Measurements from ENCODE around the gene ELMO2. TPM values are rescaled to one million over a fixed set of nuclear protein-coding genes. Genes with fewer than 3 reads are reported as not detected.
"Not testable (repeated sequence)": the region's sequence is repeated elsewhere in the genome, so short reads cannot be mapped to it uniquely, and the experiment has no call there.

The ELMO2 gene
- total RNA-seq, 3 donors from 2014 or later = 31.6 to 46.4 (median 42.6) TPM

GRCh38 chr20:46396052-46396740, 10.2 kb downstream of the ELMO2 start:
- Mint-ChIP-seq H3K4me3 (no peak overlapping the region), H3K36me3 (ENCODE audit: insufficient read depth) (peaks cover 35% of the 10 kb centered on the region), H3K4me1 (ENCODE audit: low read depth) (peaks cover 37% of the 10 kb centered on the region), H3K27me3 (ENCODE audit: low read depth) (no peaks in the 10 kb centered on the region), H3K9me3 (no peaks in the 10 kb centered on the region)
- ATAC-seq (no peak), DNase-seq (no peak)

GRCh38 chr20:46394872-46395760, 11.3 kb downstream of the ELMO2 start:
- ATAC-seq (no peak), DNase-seq (no peak)
- Mint-ChIP-seq H3K36me3 (ENCODE audit: insufficient read depth) (peaks cover 40% of the 10 kb centered on the region), H3K4me1 (ENCODE audit: low read depth) (peaks cover 26% of the 10 kb centered on the region), H3K9me3 (no peaks in the 10 kb centered on the region), H3K27me3 (ENCODE audit: low read depth) (no peaks in the 10 kb centered on the region), H3K4me3 (no peak overlapping the region)

GRCh38 chr20:46393967-46394366, 12.4 kb downstream of the ELMO2 start:
- H3K4me3 Mint-ChIP-seq = no peak overlapping the region
- no peaks in the 10 kb centered on the region for H3K9me3 Mint-ChIP-seq
- peaks cover 42% of the 10 kb centered on the region for H3K36me3 Mint-ChIP-seq (ENCODE audit: insufficient read depth)
- DNase-seq = no peak
- ATAC-seq = no peak
- peaks cover 16% of the 10 kb centered on the region for H3K4me1 Mint-ChIP-seq (ENCODE audit: low read depth)
- no peaks in the 10 kb centered on the region for H3K27me3 Mint-ChIP-seq (ENCODE audit: low read depth)

GRCh38 chr20:46388937-46389336, 17.5 kb downstream of the ELMO2 start:
- Mint-ChIP-seq H3K9me3 (no peaks in the 10 kb centered on the region), H3K4me3 (no peak overlapping the region), H3K27me3 (ENCODE audit: low read depth) (no peaks in the 10 kb centered on the region), H3K36me3 (ENCODE audit: insufficient read depth) (peaks cover 53% of the 10 kb centered on the region), H3K4me1 (ENCODE audit: low read depth) (peaks cover 1% of the 10 kb centered on the region)
- DNase-seq = no peak
- no peak for ATAC-seq

- H3K36me3 Mint-ChIP-seq (ENCODE audit: insufficient read depth) = peaks cover 55% of the 10 kb centered on the region
- ATAC-seq (no peak), DNase-seq (no peak)
- no peak overlapping the region for H3K4me3 Mint-ChIP-seq
- H3K4me1 Mint-ChIP-seq (ENCODE audit: low read depth) = peaks cover 1% of the 10 kb centered on the region
- H3K9me3 Mint-ChIP-seq = no peaks in the 10 kb centered on the region
- H3K27me3 Mint-ChIP-seq (ENCODE audit: low read depth) = no peaks in the 10 kb centered on the region
Measured at GRCh38 chr20:46388201-46388836, 18.1 kb downstream of the ELMO2 start.

GRCh38 chr20:46387054-46387453, 19.4 kb downstream of the ELMO2 start:
- DNase-seq; H3K4me3 Mint-ChIP-seq; H3K9me3 Mint-ChIP-seq; H3K27me3 Mint-ChIP-seq (ENCODE audit: low read depth); H3K4me1 Mint-ChIP-seq (ENCODE audit: low read depth); ATAC-seq: not testable (repeated sequence)
- peaks cover 55% of the 10 kb centered on the region for H3K36me3 Mint-ChIP-seq (ENCODE audit: insufficient read depth)

- H3K4me3 Mint-ChIP-seq = no peak overlapping the region
- H3K36me3 Mint-ChIP-seq (ENCODE audit: insufficient read depth) = peaks cover 56% of the 10 kb centered on the region
Measured at GRCh38 chr20:46378412-46379009, 27.9 kb downstream of the ELMO2 start.

GRCh38 chr20:46377518-46377917, 28.9 kb downstream of the ELMO2 start:
- Mint-ChIP-seq H3K4me1 (ENCODE audit: low read depth) (no peaks in the 10 kb centered on the region), H3K27me3 (ENCODE audit: low read depth) (no peaks in the 10 kb centered on the region), H3K36me3 (ENCODE audit: insufficient read depth) (peaks cover 59% of the 10 kb centered on the region), H3K9me3 (no peaks in the 10 kb centered on the region), H3K4me3 (no peak overlapping the region)
- ATAC-seq (no peak), DNase-seq (no peak)

More at GRCh38 chr20:46378412-46379009, 27.9 kb downstream of the ELMO2 start:
- DNase-seq = no peak
- H3K4me1 Mint-ChIP-seq (ENCODE audit: low read depth) = no peaks in the 10 kb centered on the region
- no peaks in the 10 kb centered on the region for H3K9me3 Mint-ChIP-seq
- no peaks in the 10 kb centered on the region for H3K27me3 Mint-ChIP-seq (ENCODE audit: low read depth)
- no peak for ATAC-seq

- peaks cover 59% of the 10 kb centered on the region for H3K36me3 Mint-ChIP-seq (ENCODE audit: insufficient read depth)
- DNase-seq = no peak
- H3K4me3 Mint-ChIP-seq = no peak overlapping the region
- no peaks in the 10 kb centered on the region for H3K9me3 Mint-ChIP-seq
- no peaks in the 10 kb centered on the region for H3K4me1 Mint-ChIP-seq (ENCODE audit: low read depth)
- no peak for ATAC-seq
- H3K27me3 Mint-ChIP-seq (ENCODE audit: low read depth) = no peaks in the 10 kb centered on the region
Measured at GRCh38 chr20:46376196-46376785, 30.1 kb downstream of the ELMO2 start.

GRCh38 chr20:46375771-46376170, 30.6 kb downstream of the ELMO2 start:
- Mint-ChIP-seq H3K27me3 (ENCODE audit: low read depth) (no peaks in the 10 kb centered on the region), H3K36me3 (ENCODE audit: insufficient read depth) (peaks cover 63% of the 10 kb centered on the region), H3K4me1 (ENCODE audit: low read depth) (no peaks in the 10 kb centered on the region), H3K9me3 (no peaks in the 10 kb centered on the region), H3K4me3 (no peak overlapping the region)
- ATAC-seq (no peak), DNase-seq (no peak)

- Mint-ChIP-seq H3K36me3 (ENCODE audit: insufficient read depth) (peaks cover 68% of the 10 kb centered on the region), H3K27me3 (ENCODE audit: low read depth) (no peaks in the 10 kb centered on the region), H3K4me3 (no peak overlapping the region), H3K4me1 (ENCODE audit: low read depth) (no peaks in the 10 kb centered on the region), H3K9me3 (no peaks in the 10 kb centered on the region)
- DNase-seq (no peak), ATAC-seq (no peak)
Measured at GRCh38 chr20:46374383-46374782, 32.0 kb downstream of the ELMO2 start.

GRCh38 chr20:46371656-46372055, 34.8 kb downstream of the ELMO2 start:
- no peak overlapping the region for H3K4me3 Mint-ChIP-seq
- peaks cover 69% of the 10 kb centered on the region for H3K36me3 Mint-ChIP-seq (ENCODE audit: insufficient read depth)
- peaks cover 14% of the 10 kb centered on the region for H3K4me1 Mint-ChIP-seq (ENCODE audit: low read depth)
- no peaks in the 10 kb centered on the region for H3K9me3 Mint-ChIP-seq
- DNase-seq (no peak), ATAC-seq (no peak)
- no peaks in the 10 kb centered on the region for H3K27me3 Mint-ChIP-seq (ENCODE audit: low read depth)

GRCh38 chr20:46368902-46369268, 37.5 kb downstream of the ELMO2 start:
- peaks cover 37% of the 10 kb centered on the region for H3K4me1 Mint-ChIP-seq (ENCODE audit: low read depth)
- no peak overlapping the region for H3K4me3 Mint-ChIP-seq
- H3K9me3 Mint-ChIP-seq = no peaks in the 10 kb centered on the region
- DNase-seq (no peak), ATAC-seq (no peak)
- H3K27me3 Mint-ChIP-seq (ENCODE audit: low read depth) = no peaks in the 10 kb centered on the region
- peaks cover 60% of the 10 kb centered on the region for H3K36me3 Mint-ChIP-seq (ENCODE audit: insufficient read depth)

Data from activated T-cell treated with anti-CD3 and anti-CD28 coated beads, Interleukin-2, amount 50 U/mL, for 4 hours (primary cell).